HG03097 (cell line): Measurements from ENCODE around the gene PLAC9.

ENCODE experiments used
- ATAC-seq: cut with Tn5 transposase; IDR thresholded peaks from one replicate; pipeline ENCODE4 v1.9.1; 2021; ENCODE audit not compliant: unreplicated experiment, low FRiP score

The PLAC9 gene

DNA sequence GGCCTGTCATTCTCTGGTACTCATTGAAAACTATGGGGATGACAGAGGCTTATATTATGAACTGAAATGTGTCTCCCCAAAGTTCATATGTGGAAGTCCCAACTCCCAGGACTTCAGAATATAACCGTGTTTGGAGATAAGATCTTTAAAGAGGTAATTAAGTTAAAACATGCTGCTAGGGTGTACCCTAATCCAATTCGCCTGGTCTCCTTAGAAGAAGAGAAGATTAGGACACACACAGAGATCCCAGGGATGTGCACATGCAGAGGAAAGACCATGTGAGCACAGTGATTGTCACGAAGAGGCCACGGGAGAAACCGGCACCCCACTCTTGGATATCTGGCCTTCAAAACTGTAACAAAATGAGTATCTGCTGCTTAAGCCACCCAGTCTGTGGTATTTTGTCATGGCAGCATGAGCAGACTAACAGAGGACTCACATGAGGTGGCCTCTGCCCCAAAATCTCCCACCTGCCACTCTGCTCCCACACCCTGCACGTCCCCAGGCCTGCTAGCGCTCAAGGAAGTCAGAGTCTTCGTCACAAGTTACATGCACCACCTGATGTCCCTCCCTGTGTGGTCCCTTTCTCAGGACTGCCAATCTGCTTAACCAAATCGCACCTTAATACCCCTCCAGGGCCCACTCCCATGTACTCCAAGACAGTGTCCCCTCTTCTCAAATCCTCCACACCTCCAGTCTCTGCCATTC, 26.8 kb downstream of the PLAC9 start:
- no peak for ATAC-seq

DNA sequence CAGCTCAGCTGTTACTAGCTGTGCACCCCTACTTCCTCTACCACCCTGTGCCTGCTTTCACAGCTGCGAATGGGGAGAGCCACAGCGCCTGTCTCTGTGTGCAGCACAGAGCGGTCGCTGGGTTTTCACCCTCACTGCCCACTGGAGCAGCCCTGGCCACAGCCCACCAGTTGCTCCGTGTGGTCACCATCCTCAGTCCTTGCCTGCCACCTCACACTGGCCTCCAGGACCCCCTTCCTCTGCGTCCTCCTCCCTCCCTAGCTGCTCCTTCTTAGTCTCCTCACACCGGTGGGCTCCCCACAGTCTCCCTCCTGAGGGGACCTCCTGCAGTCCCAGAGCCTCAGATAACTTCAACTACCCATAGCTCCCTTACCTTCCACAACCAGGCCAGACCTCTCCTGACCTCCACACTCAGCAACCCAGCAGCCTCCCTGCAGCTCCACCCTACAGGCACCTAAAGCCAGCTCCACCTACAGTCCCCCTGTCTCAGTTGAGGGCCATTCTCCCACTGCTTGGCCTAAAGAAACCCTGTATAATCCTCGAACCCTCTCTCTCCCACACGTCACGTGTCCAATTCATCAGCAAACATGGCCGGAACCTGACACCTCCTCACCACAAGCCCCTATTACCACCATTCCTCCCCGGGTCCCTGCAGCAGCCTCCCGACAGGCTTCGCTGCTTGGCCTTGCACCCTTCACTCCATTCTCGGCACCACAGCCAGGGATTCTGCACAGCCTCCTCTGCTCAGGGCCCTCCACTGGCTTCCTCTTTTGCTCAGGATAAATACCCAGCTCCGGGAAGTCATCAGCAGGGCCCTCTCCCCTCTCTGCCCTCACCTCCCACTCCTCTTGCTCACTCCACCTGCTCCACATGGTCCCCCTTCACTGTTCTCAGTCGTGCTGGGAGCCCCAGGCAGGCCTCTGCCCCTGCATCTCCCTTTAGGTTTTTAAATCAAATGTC, 28.1 kb downstream of the PLAC9 start:
- no peak for ATAC-seq

- no peak for ATAC-seq
These were observed 29.0 kb downstream of the PLAC9 start for GRCh38 chr10:80161321-80162083.

DNA sequence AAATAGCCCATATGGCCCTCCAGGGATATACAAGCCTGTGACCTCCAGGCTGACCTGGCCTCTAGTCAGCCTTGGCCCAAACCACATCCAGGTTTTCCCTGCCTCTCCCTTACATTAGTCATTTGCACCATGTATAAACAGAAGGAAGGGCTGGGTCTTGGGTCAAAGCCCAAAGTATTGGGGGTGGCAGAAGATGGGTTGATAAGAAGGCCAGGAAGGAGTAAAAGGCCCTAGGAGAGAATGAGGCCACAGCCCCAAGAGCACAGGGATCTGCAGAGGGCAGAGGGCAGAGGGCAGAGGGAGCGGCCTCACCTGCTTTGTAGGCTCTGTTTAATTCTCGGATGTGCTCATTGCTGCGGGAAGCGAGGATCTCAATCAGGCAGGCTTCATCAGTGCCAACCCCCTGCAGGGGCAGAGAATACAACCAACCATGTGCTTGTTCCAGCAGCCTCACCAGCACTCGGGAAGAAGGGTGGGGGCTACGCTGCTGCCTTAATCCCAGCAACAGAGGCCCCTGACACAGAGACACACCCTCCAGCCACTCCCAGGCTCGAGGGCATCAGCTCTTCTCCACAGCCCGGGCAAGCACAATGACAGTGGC, 31.3 kb downstream of the PLAC9 start:
- ATAC-seq = no peak

GRCh38 chr10:80164596-80164995, 32.1 kb downstream of the PLAC9 start:
- no peak for ATAC-seq

- no peak for ATAC-seq
These were observed 32.6 kb downstream of the PLAC9 start for GRCh38 chr10:80165173-80165572.

DNA sequence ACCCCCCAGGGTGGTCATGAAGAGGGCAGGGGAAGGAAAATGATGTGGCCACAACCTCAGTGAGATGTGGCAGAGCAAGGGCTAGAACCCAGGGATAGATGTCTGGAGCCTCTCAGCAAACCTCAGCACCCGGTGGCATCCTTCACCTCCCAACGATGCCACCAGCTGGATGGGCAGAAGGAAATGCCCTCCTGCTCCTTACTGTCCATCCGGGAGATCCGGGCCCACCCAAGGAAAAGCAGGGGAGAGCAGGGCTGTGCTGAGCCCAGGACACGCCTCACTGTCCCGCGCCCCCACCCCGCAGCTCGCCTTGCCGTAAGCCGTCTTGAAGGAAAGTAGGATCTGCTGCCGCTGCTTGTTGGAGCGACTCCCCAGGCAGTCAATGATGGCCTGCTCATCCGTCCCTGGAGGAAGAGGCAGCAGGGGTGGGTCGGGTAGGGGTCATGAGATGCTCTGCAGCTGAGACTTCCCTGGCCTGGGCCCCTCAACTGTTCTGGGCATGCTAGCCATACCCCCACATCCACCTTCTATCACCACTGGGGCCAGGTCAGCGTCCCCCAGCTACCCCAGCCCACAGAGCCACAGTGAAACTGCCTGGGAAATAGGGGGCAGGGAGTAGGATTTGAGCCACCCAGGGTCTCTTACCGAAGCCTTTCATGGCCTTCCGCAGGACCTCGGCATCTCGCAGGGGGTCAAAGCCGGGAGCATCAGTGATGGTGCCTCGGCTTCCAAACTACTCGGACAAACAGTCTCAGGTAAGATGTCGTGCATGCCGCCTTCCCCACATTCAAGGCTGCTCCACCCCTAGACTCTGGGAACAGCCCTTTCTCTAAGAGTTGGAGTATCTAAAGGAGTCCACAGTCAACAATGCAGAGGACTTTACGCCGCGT, 34.3 kb downstream of the PLAC9 start:
- ATAC-seq = no peak

- no peak for ATAC-seq
These were observed 35.1 kb downstream of the PLAC9 start for GRCh38 chr10:80167471-80168161.

- no peak for ATAC-seq
These were observed 35.6 kb downstream of the PLAC9 start for GRCh38 chr10:80168162-80168511.

DNA sequence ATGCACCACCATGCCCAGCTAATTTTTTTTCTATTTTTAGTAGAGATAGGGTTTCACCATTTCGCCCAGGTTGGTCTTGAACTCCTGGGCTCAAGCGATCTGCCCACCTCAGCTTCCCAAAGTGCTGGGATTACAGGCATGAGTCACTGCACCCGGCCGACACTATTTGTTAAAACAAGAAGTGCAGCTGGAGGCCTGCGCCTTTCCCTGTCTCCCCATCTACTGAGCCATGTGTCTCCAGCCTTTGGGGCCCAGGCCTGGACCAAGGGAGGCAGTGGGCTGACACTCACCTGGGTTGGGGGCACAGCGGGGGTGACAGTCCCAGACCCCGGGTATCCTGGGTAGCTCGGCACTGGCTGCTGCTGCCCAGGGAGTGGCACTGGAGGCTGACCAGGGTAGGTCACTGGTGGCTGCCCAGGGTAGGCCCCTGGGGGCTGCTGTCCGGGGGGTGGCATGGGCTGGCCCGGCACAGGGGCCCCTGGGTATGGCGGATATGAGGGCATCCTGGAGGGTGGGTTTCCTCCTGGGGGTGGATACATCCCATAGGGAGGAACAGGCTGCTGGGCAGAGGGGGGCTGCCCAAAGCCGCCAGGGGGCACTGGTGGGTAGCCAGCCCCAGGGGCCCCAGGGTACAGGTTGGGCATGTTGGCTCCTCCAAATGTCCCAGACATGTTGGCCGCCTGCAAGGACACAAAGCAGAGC, 36.3 kb downstream of the PLAC9 start:
- no peak for ATAC-seq

GRCh38 chr10:80170026-80170425, 37.5 kb downstream of the PLAC9 start:
- ATAC-seq = no peak

- ATAC-seq = no peak
These were observed 38.1 kb downstream of the PLAC9 start for GRCh38 chr10:80170641-80171040.

DNA sequence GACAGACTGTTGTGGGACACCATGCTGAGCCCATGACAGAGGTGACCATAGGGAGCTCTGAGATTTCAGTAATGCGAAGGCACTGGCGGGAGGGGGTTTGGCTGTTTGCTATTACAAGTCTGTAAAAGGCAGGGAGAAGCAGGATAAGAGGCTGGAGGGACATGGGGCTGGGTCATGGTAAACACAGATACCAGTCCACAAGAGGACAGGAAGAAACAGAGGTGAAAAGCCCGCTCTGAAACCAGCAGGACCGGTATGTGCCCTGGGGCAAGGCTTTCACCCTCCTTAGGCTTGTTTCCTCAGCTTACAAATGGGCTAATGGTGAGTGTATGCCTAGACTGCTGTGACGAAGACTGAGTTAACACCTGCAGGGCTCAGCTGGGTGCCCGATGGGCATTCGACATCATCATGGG, 38.7 kb downstream of the PLAC9 start:
- ATAC-seq = no peak

GRCh38 chr10:80172896-80173295, 40.4 kb downstream of the PLAC9 start:
- ATAC-seq = no peak

GRCh38 chr10:80173466-80173865, 40.9 kb downstream of the PLAC9 start:
- no peak for ATAC-seq

GRCh38 chr10:80174641-80175395, 42.3 kb downstream of the PLAC9 start:
- ATAC-seq = no peak

DNA sequence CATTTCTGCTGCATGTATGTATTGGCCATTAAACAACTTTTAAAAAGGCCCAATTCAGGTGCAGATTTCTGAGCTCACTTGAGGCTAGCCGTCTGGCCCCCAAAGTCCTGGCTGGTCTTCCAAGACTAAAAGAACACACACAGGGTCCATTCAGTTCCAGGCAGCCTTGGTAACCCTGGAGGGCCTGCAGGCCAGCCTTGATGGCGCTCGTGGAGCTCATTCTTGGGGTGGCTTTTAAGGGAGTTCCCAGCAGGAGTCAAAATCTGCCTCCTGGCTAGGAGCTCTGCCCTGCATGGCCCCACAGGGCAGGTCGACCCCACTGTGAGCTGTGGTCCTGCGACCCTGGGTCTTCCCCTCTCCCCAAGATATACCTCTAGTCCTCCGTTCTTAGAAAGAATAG, 44.0 kb downstream of the PLAC9 start:
- ATAC-seq = no peak
